IPS-18c (cell line): Measurements from ENCODE around the gene ADAM8.
"Not testable (repeated sequence)": the region's sequence is repeated elsewhere in the genome, so short reads cannot be mapped to it uniquely, and the experiment has no call there.

Experiments
- H3K4me3 ChIP-seq: 2 replicates; pipeline ENCODE4 v1.7.0; 2013; ENCODE audit warnings: low read depth, mild to moderate bottlenecking, low read length, moderate library complexity; ENCODE audit not compliant: insufficient read depth
- H3K9me3 ChIP-seq: one replicate; pipeline ENCODE4 v1.6.1; 2013; ENCODE audit warnings: mild to moderate bottlenecking, low read length, moderate library complexity; ENCODE audit not compliant: control insufficient read depth, insufficient read depth

The ADAM8 gene

GRCh38 chr10:133276435-133277201, at the start of gene ADAM8:
TSS of gene ADAM8 (minus strand) at chr10:133276868. CDS start at chr10:133276817, 51 bp downstream.
- H3K9me3 ChIP-seq: no peaks in the 10 kb centered on the region
- peak within 1 kb of the TSS; percentile 40 for H3K4me3 ChIP-seq

GRCh38 chr10:133326223-133326551, 49.5 kb upstream of the ADAM8 start:
- H3K4me3 ChIP-seq: peak overlapping the region; percentile 49
- no peaks in the 10 kb centered on the region for H3K9me3 ChIP-seq

- Histone ChIP-seq H3K9me3 (no peaks in the 10 kb centered on the region), H3K4me3 (peak overlapping the region; percentile 49)
These were observed 49.0 kb upstream of the ADAM8 start for GRCh38 chr10:133325440-133326222.

- H3K4me3 ChIP-seq: peak overlapping the region; percentile 49; the same call in 1 of the 2 replicates
- H3K9me3 ChIP-seq: no peaks in the 10 kb centered on the region
These were observed 48.2 kb upstream of the ADAM8 start for GRCh38 chr10:133324857-133325260.

- H3K4me3 ChIP-seq: peak overlapping the region; percentile 31; the same call in 1 of the 2 replicates
- no peaks in the 10 kb centered on the region for H3K9me3 ChIP-seq
These were observed 47.6 kb upstream of the ADAM8 start for GRCh38 chr10:133324198-133324792.

GRCh38 chr10:133322064-133322709, 45.5 kb upstream of the ADAM8 start:
- not testable (repeated sequence) for H3K9me3 ChIP-seq

GRCh38 chr10:133320852-133321422, 44.3 kb upstream of the ADAM8 start:
- not testable (repeated sequence) for H3K9me3 ChIP-seq, H3K4me3 ChIP-seq

More at GRCh38 chr10:133322064-133322709, 45.5 kb upstream of the ADAM8 start:
- H3K4me3 ChIP-seq: not testable (repeated sequence)

- Histone ChIP-seq H3K4me3 (peak overlapping the region; percentile 64), H3K9me3 (no peaks in the 10 kb centered on the region)
These were observed 41.9 kb upstream of the ADAM8 start for GRCh38 chr10:133318494-133319127.

GRCh38 chr10:133316732-133317131, 40.1 kb upstream of the ADAM8 start:
- no peak overlapping the region for H3K4me3 ChIP-seq
- H3K9me3 ChIP-seq: no peaks in the 10 kb centered on the region

GRCh38 chr10:133316266-133316665, 39.6 kb upstream of the ADAM8 start:
- Histone ChIP-seq H3K4me3 (no peak overlapping the region), H3K9me3 (no peaks in the 10 kb centered on the region)

- H3K4me3 ChIP-seq: no peak overlapping the region
- H3K9me3 ChIP-seq: no peaks in the 10 kb centered on the region
These were observed 39.2 kb upstream of the ADAM8 start for GRCh38 chr10:133315847-133316246.

- Histone ChIP-seq H3K9me3 (no peaks in the 10 kb centered on the region), H3K4me3 (no peak overlapping the region)
These were observed 38.2 kb upstream of the ADAM8 start for GRCh38 chr10:133314911-133315310.

GRCh38 chr10:133313192-133313591, 36.5 kb upstream of the ADAM8 start:
- H3K9me3 ChIP-seq: peaks cover 2% of the 10 kb centered on the region
- H3K4me3 ChIP-seq: no peak overlapping the region

- peaks cover 2% of the 10 kb centered on the region for H3K9me3 ChIP-seq
- H3K4me3 ChIP-seq: no peak overlapping the region
These were observed 36.1 kb upstream of the ADAM8 start for GRCh38 chr10:133312769-133313145.

- H3K4me3 ChIP-seq: no peak overlapping the region
- H3K9me3 ChIP-seq: peaks cover 2% of the 10 kb centered on the region
These were observed 35.5 kb upstream of the ADAM8 start for GRCh38 chr10:133312016-133312768.

GRCh38 chr10:133311570-133311969, 34.9 kb upstream of the ADAM8 start:
- peaks cover 2% of the 10 kb centered on the region for H3K9me3 ChIP-seq
- no peak overlapping the region for H3K4me3 ChIP-seq
